SK-N-SH (cell line): ENCODE data around the gene KRTAP19-2.

ENCODE experiments used
- CTCF ChIP-seq: fragments of 200-600 bp; sonication (generic); IDR thresholded peaks from 2 replicates; pipeline ENCODE4 v1.6.1; 2017; ENCODE audit warnings: antibody characterized with exemption, mild to moderate bottlenecking, moderate library complexity
- IRF3 ChIP-seq: fragments of 150-350 bp; IDR thresholded peaks from 2 replicates; pipeline ENCODE4 v1.6.1; 2016; ENCODE audit warnings: mild to moderate bottlenecking, low read depth, low read length
- MAX ChIP-seq: IDR thresholded peaks from 2 replicates; pipeline ENCODE4 v1.4.0; 2012; ENCODE audit warnings: low read depth
- MEF2A ChIP-seq: IDR thresholded peaks from 2 replicates; pipeline ENCODE4 v1.4.0; 2012; ENCODE audit warnings: low read depth, borderline replicate concordance
- MXI1 ChIP-seq: IDR thresholded peaks from 2 replicates; pipeline ENCODE4 v1.6.1; 2012; ENCODE audit warnings: mild to moderate bottlenecking, low read depth, low read length, improper control_type of control experiment
- POLR2AphosphoS5 ChIP-seq: IDR thresholded peaks from 2 replicates; pipeline ENCODE4 v1.6.1; 2012; ENCODE audit warnings: low read depth, low read length
- RAD21 ChIP-seq: IDR thresholded peaks from 2 replicates; pipeline ENCODE4 v1.6.1; 2012; ENCODE audit warnings: mild to moderate bottlenecking, low read length
- RCOR1 ChIP-seq: fragments of 150-350 bp; IDR thresholded peaks from 2 replicates; pipeline ENCODE4 v1.6.1; 2017; ENCODE audit warnings: antibody characterized with exemption, low read length
- REST ChIP-seq: IDR thresholded peaks from 2 replicates; pipeline ENCODE4 v1.6.1; 2012; ENCODE audit warnings: mild to moderate bottlenecking, low read depth, low read length, moderate library complexity
- SIN3A ChIP-seq: IDR thresholded peaks from 2 replicates; pipeline ENCODE4 v1.6.1; 2012; ENCODE audit warnings: low read depth, mild to moderate bottlenecking, low read length, moderate library complexity, borderline replicate concordance
- TCF12 ChIP-seq: IDR thresholded peaks from 2 replicates; pipeline ENCODE4 v1.4.0; 2012
- YY1 ChIP-seq: IDR thresholded peaks from 2 replicates; pipeline ENCODE4 v1.4.0; 2012; ENCODE audit warnings: low read depth, mild to moderate bottlenecking
- ZBTB33 ChIP-seq: IDR thresholded peaks from 2 replicates; pipeline ENCODE4 v1.4.0; 2012; ENCODE audit warnings: low read depth, borderline replicate concordance

- TF ChIP-seq RCOR1 (no peak), POLR2AphosphoS5 (no peak), SIN3A (no peak), REST (no peak), MEF2A (no peak), CTCF (no peak), MAX (no peak), IRF3 (no peak), YY1 (no peak), MXI1 (no peak), TCF12 (no peak), ZBTB33 (no peak), RAD21 (no peak)
These were observed 28.4 kb upstream of the KRTAP19-2 start for GRCh38 chr21:30515681-30516080.
